Loucy (cell line): ENCODE data around the gene TECPR1.

ENCODE experiments used
- H2AFZ ChIP-seq: fragments of 200-600 bp; sonication (generic); 2 replicates; pipeline ENCODE4 v1.6.0; 2016; ENCODE audit warnings: antibody characterized with exemption, mild to moderate bottlenecking, low read length, moderate library complexity
- H3F3A ChIP-seq: fragments of 200-600 bp; 2 replicates; pipeline ENCODE4 v1.6.0; 2016; ENCODE audit warnings: antibody characterized with exemption, low read depth, mild to moderate bottlenecking
- H3K27me3 ChIP-seq: fragments of 200-600 bp; sonication (generic); 2 replicates; pipeline ENCODE4 v1.6.1; 2014; ENCODE audit warnings: low read length, mild to moderate bottlenecking; ENCODE audit not compliant: insufficient read depth, poor library complexity, severe bottlenecking
- H3K36me3 ChIP-seq: fragments of 200-600 bp; sonication (generic); 2 replicates; pipeline ENCODE4 v1.6.1; 2016; ENCODE audit warnings: low read length; ENCODE audit not compliant: insufficient read depth
- H3K4me1 ChIP-seq: fragments of 200-600 bp; sonication (generic); 2 replicates; pipeline ENCODE4 v1.5.1; 2014; ENCODE audit warnings: low read length, mild to moderate bottlenecking; ENCODE audit not compliant: insufficient read depth, poor library complexity, severe bottlenecking
- H3K4me2 ChIP-seq: fragments of 200-600 bp; sonication (generic); 2 replicates; pipeline ENCODE4 v1.6.0; 2014; ENCODE audit warnings: antibody characterized with exemption, low read length, low read depth, mild to moderate bottlenecking; ENCODE audit not compliant: poor library complexity, severe bottlenecking
- H3K4me3 ChIP-seq: fragments of 200-600 bp; sonication (generic); 2 replicates; pipeline ENCODE4 v1.5.1; 2014; ENCODE audit warnings: low read length, mild to moderate bottlenecking, mixed read lengths; ENCODE audit not compliant: poor library complexity, severe bottlenecking
- H3K79me2 ChIP-seq: fragments of 200-600 bp; sonication (generic); 2 replicates; pipeline ENCODE4 v1.6.1; 2014; ENCODE audit warnings: low read length; ENCODE audit not compliant: insufficient read depth
- H3K9ac ChIP-seq: fragments of 200-600 bp; sonication (generic); 2 replicates; pipeline ENCODE4 v1.6.0; 2014; ENCODE audit warnings: mild to moderate bottlenecking, low read depth, low read length, moderate library complexity; ENCODE audit not compliant: poor library complexity, severe bottlenecking
- H3K9me2 ChIP-seq: fragments of 200-600 bp; sonication (generic); replicated peaks from 2 replicates; pipeline ENCODE4 v1.6.1; 2016; ENCODE audit warnings: low read depth, low read length, mixed read lengths
- H3K9me3 ChIP-seq: fragments of 200-600 bp; sonication (generic); 2 replicates; pipeline ENCODE4 v1.6.1; 2014; ENCODE audit warnings: mild to moderate bottlenecking, antibody characterized with exemption, low read length, low read depth; ENCODE audit not compliant: insufficient read depth
- H4K20me1 ChIP-seq: fragments of 200-600 bp; sonication (generic); 2 replicates; pipeline ENCODE4 v1.6.0; 2014; ENCODE audit warnings: antibody characterized with exemption, low read length, mild to moderate bottlenecking; ENCODE audit not compliant: insufficient read depth, poor library complexity, severe bottlenecking
- CTCF ChIP-seq: fragments of 200-600 bp; sonication (generic); conservative IDR thresholded peaks from 2 replicates; pipeline ENCODE4 v1.5.1; 2014; ENCODE audit warnings: mild to moderate bottlenecking, antibody characterized with exemption, low read length
- EZH2phosphoT487 ChIP-seq: fragments of 200-600 bp; IDR thresholded peaks from 2 replicates; pipeline ENCODE4 v1.6.1; 2018; ENCODE audit warnings: antibody characterized with exemption, mild to moderate bottlenecking, moderate library complexity, borderline replicate concordance

TECPR1 gene

GRCh38 chr7:98233219-98234070 lies 18.6 kb downstream of the TECPR1 start:
- Histone ChIP-seq H3K36me3 (peaks cover 4% of the 10 kb centered on the region; the same call in 1 of the 2 replicates), H3K9me3 (no peaks in the 10 kb centered on the region), H4K20me1 (no peaks in the 10 kb centered on the region), H3F3A (no peaks in the 10 kb centered on the region), H3K4me1 (no peaks in the 10 kb centered on the region), H3K9me2 (no peaks in the 10 kb centered on the region), H2AFZ (no peak overlapping the region), H3K4me3 (no peak overlapping the region), H3K4me2 (no peak overlapping the region), H3K27me3 (no peaks in the 10 kb centered on the region), H3K9ac (no peak overlapping the region), H3K79me2 (no peaks in the 10 kb centered on the region)
- TF ChIP-seq EZH2phosphoT487 (no peak), CTCF (no peak)

GRCh38 chr7:98232799-98233198 lies 19.2 kb downstream of the TECPR1 start:
- H3K36me3 ChIP-seq, result no peaks in the 10 kb centered on the region
- TF ChIP-seq EZH2phosphoT487, result no peak
- no peak for TF ChIP-seq CTCF
- H3K9me2 ChIP-seq, result no peaks in the 10 kb centered on the region
- H3F3A ChIP-seq, result no peaks in the 10 kb centered on the region
- H3K9ac ChIP-seq, result no peak overlapping the region
- H4K20me1 ChIP-seq, result no peaks in the 10 kb centered on the region
- no peaks in the 10 kb centered on the region for H3K79me2 ChIP-seq
- H2AFZ ChIP-seq, result no peak overlapping the region
- no peaks in the 10 kb centered on the region for H3K9me3 ChIP-seq
- no peaks in the 10 kb centered on the region for H3K27me3 ChIP-seq
- no peaks in the 10 kb centered on the region for H3K4me1 ChIP-seq
- H3K4me3 ChIP-seq, result no peak overlapping the region
- no peak overlapping the region for H3K4me2 ChIP-seq

- H3K4me3 ChIP-seq, result no peak overlapping the region
- H3K27me3 ChIP-seq, result no peaks in the 10 kb centered on the region
- TF ChIP-seq EZH2phosphoT487, result no peak
- TF ChIP-seq CTCF, result no peak
- no peaks in the 10 kb centered on the region for H4K20me1 ChIP-seq
- no peaks in the 10 kb centered on the region for H3K4me1 ChIP-seq
- H3K9me2 ChIP-seq, result no peaks in the 10 kb centered on the region
- no peaks in the 10 kb centered on the region for H3K36me3 ChIP-seq
- no peaks in the 10 kb centered on the region for H3K9me3 ChIP-seq
- no peak overlapping the region for H3K4me2 ChIP-seq
- no peaks in the 10 kb centered on the region for H3F3A ChIP-seq
- H3K79me2 ChIP-seq, result no peaks in the 10 kb centered on the region
- H3K9ac ChIP-seq, result no peak overlapping the region
- no peak overlapping the region for H2AFZ ChIP-seq
Observed at GRCh38 chr7:98232263-98232585, 19.8 kb downstream of the TECPR1 start.
